ENCODE results near the gene PRR7.
"Not testable (repeated sequence)": the region's sequence is repeated elsewhere in the genome, so short reads cannot be mapped to it uniquely, and the experiment has no call there.

Gene PRR7

GRCh38 chr5:177483994-177484901, 37.6 kb downstream of the PRR7 start:
- DNase-seq (ENCODE audit: low read depth in 2 of 2, low spot score in 1 of 2), result no peak

GRCh38 chr5:177484902-177485549, 38.4 kb downstream of the PRR7 start:
- no peak for DNase-seq (ENCODE audit: low read depth in 2 of 2, low spot score in 1 of 2)

- DNase-seq (ENCODE audit: low read depth in 2 of 2, low spot score in 1 of 2), result not testable (repeated sequence)
Measured at GRCh38 chr5:177485753-177486152, 39.1 kb downstream of the PRR7 start.

DNA sequence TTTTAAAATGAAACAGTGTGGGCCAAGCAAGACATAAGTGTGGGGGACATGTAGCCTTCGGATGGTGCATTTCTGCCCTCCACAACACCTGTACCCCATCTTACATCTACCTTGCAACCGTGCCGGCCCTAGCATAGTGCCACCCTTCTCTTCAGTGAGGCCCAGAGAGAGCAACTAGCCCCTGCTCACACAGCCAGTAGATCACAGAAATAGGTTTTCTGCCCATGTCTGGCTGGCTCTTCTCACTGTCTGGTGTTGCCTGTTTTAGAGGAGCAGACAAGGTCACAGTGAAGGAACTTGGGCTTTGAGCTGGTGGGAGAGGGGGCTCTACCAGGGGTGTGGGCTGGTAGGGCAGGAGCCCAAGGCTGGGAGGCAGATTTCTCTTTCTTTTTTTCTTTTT, 39.6 kb downstream of the PRR7 start:
- DNase-seq (ENCODE audit: low read depth in 2 of 2, low spot score in 1 of 2), result no peak

GRCh38 chr5:177487144-177487543, 40.5 kb downstream of the PRR7 start:
- DNase-seq (ENCODE audit: low read depth in 2 of 2, low spot score in 1 of 2), result no peak

GRCh38 chr5:177487975-177488374, 41.4 kb downstream of the PRR7 start:
- no peak for DNase-seq (ENCODE audit: low read depth in 2 of 2, low spot score in 1 of 2)

DNA sequence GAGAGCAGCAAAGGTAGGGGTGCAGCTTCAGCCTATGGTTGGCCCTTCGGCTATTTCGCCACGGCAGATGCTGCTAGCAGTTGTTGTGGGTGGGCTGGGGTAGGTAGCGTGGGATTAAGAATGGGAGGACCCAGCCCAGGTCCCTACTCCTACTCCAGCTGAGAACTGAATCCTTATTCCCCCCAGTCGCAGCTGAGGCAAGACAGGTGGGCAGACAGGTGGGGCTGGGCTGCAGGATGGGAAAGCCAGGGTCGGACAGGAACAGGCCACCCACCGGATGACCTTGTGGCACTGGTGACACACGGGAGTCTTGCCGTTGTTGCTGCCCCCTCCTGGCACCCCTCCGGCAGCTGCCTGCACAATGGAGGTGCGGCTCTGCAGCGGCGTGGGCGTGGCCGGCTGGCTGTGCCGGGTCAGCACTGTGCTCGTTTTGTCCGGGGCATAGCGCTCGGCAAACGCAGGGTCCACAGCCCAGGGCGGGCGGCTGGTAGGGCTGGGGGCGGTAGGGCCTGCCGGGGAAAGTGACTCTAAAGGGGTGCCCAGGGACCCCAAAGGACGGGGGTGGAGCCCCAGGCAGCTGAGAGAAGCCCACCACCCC, 42.6 kb downstream of the PRR7 start:
- DNase-seq (ENCODE audit: low read depth in 2 of 2, low spot score in 1 of 2), result no peak

GRCh38 chr5:177490311-177490991, 43.8 kb downstream of the PRR7 start:
- DNase-seq (ENCODE audit: low read depth in 2 of 2, low spot score in 1 of 2), result no peak

- DNase-seq (ENCODE audit: low read depth in 2 of 2, low spot score in 1 of 2), result no peak
Measured at GRCh38 chr5:177490992-177491391, 44.4 kb downstream of the PRR7 start.

- no peak for DNase-seq (ENCODE audit: low read depth in 2 of 2, low spot score in 1 of 2)
Measured at GRCh38 chr5:177491429-177491945, 44.9 kb downstream of the PRR7 start.

DNA sequence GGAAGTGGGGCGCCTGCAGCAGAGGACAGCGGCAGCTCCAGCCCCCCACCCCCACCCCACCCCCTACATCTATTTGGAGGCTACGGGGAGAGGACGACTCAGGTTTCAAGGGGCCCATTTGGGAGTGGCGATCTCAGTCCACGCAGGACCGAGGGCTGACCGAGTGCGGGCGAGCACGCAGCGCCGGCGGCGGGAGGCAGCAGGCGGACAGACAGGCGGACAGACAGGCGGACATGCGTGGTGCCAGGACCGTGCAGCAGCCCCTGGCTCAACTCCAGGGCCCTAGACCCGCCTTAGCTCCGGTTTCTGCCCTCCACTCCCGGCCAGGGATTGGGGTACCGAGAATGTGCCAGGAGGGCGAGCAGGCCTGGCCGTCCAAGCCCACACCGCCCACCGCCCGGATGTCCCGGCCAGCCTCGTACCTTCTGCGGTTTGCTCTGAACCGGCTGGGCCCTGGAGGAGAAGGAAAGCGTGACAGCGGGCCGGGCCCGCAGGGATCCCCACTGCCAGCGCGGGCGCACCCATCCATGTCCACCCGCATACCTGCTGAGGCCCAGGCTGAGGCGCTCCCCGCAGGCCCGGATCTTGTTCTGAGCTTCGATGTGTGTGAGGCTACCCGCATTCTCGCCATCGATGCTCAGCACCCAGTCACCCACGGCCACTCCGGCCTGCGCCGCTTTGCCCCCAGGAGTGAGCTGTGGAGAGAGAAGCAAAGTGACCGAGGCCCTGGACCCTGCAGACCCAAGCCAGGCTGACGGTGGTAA, 45.6 kb downstream of the PRR7 start:
- no peak for DNase-seq (ENCODE audit: low read depth in 2 of 2, low spot score in 1 of 2)

DNA sequence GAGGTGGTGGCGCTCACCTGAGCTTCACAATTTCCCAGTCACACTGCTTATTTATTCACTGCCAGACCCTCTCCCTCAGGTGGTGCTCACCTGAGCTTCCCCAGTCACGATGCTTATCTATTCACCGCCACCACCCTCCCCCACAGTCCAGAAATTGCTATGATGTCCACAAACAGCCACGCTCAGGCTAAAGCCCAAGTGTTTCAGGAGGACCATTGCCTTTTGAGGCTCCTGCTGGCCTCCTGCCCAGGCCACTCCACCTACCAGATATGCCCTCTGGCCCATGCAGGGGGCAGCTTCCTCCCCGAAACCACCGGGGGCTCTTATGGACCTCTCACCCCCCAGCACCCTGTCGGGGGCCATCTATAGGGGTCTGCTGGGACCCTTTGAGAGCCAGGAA, 46.2 kb downstream of the PRR7 start:
- DNase-seq (ENCODE audit: low read depth in 2 of 2, low spot score in 1 of 2), result no peak

DNA sequence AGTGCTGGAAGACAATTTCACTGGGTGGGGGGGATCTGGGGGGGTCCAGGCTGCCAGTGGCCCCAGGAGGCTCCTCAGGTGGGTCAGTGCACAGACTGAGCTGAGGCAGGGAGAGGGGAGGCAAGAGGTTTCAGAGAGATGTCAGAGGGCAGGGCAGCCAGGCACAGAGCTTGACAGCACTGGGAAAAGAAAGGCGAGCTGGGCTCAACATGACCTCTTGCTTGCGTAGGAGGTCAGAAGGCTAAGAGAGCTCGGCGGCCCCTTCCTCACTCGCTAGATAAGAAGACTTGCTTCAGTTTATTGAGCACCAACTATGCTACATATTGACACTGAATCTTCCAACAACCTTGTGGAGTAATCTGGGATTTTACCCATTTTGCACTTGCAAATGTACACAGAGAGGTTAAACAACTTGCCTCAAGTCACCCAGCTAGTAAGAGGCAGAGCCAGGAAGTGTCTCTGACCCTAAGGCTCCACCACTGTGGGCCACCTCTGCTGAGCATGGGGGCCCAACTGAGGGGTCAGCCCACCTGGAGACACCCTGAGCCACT, 47.3 kb downstream of the PRR7 start:
- no peak for DNase-seq (ENCODE audit: low read depth in 2 of 2, low spot score in 1 of 2)

DNA sequence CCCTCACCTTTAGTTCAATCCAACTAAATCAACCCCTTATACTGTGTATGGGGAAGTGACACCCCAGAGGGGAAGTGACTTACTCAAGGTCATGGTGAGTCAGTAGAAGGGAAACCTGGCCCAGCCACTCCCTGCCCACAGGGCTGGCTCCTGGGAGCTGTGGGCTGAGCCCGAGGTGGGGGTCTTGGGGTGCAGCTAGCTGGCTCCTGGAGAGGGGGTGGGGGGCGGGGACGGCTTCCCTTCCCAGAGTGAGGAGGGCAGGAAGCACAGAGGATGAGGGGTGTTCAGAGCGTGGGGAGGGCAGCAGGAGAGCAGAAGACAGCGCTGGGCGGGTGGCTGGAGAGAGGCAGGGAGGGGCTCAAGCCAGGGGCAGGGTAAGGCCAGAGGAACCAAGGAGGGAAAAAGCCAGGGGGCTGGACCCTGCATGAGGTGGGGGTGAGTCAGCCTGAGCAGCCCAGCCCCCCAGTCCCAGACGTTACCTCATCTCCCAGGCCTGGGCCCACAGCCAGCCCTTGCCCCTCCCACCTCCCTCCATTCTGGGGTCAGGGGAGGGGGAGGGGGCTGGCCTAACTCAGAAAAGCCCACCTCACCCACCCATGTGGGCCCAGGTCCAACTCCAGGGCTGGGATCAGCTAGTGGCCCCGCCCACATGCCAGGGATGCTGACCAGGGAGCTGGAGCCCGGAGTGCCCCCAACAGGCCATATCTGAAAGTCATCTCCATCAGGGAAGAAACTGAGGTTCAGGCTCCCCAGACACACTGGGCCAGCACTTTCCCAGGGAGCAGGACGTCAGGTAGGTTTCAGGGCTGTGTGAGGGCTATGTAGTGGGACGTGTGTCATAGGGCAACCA, 48.0 kb downstream of the PRR7 start:
- no peak for DNase-seq (ENCODE audit: low read depth in 2 of 2, low spot score in 1 of 2)

DNA sequence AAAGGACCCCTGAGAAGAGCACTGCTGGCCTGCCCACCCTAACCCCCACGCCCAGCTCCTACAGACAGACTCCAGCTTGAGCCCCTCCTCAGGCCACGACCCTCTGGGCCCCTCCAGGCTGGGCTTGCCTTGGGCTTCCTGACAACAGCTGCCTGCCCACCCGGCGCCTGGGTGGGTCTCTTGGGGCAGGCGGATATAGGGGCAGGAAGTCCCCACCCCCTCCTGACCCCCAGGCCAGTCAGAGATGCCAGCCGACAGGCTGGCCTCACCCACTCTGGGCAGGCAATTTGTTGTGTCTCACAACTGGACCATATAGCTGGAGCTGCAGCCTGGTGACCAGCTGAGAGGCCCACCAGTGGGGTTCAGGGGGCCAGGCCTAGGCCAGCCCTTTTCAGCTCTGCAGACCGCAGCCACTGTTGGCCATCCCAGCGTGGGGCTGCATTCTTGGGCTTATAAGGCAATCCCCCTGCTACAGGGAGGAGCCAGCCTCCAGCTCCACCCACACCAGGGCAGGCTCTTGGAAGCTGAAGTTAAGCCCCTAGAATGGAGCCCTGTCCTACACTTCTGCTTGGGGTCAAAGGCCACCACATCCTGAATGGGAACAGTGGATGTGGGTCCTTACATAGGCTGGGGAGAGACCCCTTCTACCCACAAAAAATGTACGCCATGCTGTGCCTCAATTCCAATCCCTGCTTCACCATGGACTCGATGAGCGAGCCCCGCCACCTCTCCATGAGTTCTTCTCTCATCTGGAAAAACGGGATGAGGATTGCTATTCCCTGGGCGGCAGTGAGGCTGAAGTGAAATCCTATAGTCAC, 48.8 kb downstream of the PRR7 start:
- no peak for DNase-seq (ENCODE audit: low read depth in 2 of 2, low spot score in 1 of 2)

DNA sequence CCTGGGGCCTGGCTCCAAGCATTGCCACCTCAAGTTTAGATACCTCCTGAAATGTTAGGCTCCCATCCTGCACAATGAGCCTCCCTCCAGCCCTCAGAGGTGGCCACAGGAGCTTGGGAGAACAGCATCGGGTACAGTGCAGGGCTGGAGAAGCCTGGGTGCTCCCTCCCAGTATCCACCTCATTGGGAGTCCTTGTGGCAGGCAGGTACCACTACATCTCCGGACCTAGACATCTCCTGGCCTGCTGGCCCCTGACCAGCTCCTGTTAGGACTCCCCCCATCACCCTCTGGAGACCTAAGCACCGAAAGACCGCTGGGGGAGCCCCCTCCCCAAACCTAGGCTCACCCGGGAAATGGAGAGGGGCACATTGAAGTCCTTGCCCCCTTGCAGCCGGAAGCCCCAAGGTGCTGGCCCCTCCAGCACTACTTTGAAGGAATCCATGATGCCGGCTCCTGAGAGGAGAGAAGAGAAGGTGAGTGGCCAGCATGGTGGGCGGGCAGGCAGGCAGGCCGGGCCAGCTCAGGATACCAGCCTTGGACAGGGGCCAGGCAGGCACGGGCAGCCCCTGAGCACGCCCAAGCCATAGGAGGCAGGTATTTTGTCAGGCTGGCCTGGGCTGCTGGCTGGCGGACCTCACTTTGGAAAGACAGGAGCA, 49.6 kb downstream of the PRR7 start:
- no peak for DNase-seq (ENCODE audit: low read depth in 2 of 2, low spot score in 1 of 2)

GRCh38 chr5:177496727-177497291, 50.2 kb downstream of the PRR7 start:
- no peak for DNase-seq (ENCODE audit: low read depth in 2 of 2, low spot score in 1 of 2)
